ENCODE data around the gene TPSAB1.
"Not testable (repeated sequence)": the region's sequence is repeated elsewhere in the genome, so short reads cannot be mapped to it uniquely, and the experiment has no call there.

The TPSAB1 gene

DNA sequence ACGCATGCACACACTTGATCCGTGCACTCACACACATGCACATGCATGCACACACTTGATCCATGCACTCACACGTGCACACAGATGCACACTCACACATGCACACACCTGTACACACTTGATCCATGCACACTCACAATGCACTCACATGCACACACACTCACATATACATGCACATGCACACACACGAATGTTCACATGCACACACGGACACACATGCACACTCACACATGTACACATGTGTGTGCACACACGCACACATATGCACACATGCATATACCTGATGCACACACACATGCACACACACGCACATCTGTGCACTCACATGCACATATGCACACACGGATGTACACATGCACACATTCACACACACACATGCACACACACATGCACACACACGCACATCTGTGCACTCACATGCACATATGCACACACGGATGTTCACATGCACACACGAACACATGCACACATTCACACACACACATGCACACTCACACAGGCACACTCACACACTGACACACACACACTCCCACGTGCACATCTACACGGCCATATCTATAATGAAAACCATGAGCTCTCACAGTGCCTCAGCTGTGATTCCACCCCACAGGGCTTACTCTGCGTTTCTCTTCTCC, 7.5 kb downstream of the TPSAB1 start:
- DNase-seq (ENCODE audit: low spot score), result not testable (repeated sequence)

DNA sequence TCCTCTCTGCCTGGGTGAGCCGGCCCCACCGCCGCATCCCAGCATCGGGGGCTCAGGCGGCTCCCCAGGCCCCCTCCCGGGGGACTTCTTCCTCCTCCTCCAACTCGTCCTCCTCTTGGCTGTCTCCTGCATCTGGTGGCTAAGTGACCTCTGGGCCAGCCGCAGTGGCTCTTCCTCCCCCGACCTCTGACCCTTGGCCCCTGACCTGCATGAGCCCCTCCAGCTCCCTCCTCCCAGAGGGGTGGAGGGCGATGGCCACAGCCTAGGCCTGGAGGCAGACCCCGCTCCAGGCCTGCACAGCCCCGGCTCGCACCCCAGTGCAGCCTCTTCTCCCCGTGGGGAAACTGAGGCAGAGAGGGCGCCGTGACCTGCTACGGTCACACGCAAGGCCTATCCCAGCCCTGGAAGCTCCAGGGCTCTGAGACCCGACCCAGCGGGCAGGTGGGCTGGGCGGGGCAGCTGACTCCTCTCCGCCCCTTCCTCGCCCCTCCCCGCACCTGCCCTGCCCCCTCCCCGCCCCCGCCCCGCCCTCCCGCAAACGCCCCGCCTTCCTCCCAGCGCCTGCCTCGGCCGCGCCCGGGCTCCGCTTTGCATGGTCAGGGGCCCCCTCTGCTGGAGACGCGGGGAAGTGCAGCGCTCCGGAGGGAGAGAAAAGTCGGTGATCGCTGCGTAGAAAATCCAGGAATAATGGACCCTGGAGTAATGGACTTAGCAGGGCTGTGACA, 8.7 kb downstream of the TPSAB1 start:
- not testable (repeated sequence) for DNase-seq (ENCODE audit: low spot score)

DNA sequence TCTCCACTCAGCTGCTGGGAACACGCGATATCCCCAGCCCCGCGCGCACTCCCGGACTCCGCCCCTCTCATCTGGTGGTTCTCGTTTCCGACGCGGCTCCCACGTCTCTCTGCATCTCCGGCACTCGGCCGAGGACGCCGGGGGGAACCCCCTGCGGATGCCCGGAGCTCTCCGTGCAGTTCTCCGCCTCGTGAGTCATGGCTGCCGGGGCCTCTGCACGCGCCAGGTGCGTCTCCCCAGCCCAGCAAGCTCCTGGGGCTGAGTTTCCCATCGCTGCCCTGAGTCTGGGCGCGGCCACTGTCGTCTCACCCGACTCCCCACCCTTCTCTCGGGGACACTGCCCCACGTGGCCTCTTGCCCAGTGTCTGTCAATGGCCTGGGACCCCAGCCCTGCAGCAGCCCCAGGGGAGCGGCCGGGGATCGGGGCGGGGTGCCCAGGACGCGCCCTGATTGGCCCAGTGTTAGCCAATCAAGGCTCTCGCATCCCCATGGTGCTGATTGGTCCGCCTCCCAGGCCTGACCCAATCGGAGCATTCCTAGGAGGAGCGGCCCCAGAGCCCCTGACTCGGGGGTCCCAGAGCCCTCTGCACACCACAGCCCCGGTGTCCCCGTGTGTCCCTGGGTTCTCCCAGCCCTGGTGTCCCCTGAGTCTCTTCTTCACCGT, 13.3 kb downstream of the TPSAB1 start:
- DNase-seq (ENCODE audit: low spot score), result not testable (repeated sequence)

DNA sequence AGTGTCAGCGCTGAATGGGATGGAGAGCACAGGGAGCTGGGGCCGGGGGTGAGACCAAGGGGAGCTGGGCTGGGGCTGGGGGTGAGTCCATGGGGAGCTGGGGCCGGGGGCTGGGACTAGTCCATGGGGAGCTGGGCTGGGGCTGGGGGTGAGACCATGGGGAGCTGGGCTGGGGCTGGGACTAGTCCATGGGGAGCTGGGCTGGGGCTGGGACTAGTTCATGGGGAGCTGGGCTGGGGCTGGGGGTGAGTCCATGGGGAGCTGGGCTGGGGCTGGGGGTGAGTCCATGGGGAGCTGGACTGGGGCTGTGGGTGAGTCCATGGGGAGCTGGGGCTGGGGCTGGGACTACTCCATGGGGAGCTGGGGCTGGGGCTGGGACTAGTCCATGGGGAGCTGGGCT, 14.3 kb downstream of the TPSAB1 start:
- DNase-seq (ENCODE audit: low spot score), result not testable (repeated sequence)

DNA sequence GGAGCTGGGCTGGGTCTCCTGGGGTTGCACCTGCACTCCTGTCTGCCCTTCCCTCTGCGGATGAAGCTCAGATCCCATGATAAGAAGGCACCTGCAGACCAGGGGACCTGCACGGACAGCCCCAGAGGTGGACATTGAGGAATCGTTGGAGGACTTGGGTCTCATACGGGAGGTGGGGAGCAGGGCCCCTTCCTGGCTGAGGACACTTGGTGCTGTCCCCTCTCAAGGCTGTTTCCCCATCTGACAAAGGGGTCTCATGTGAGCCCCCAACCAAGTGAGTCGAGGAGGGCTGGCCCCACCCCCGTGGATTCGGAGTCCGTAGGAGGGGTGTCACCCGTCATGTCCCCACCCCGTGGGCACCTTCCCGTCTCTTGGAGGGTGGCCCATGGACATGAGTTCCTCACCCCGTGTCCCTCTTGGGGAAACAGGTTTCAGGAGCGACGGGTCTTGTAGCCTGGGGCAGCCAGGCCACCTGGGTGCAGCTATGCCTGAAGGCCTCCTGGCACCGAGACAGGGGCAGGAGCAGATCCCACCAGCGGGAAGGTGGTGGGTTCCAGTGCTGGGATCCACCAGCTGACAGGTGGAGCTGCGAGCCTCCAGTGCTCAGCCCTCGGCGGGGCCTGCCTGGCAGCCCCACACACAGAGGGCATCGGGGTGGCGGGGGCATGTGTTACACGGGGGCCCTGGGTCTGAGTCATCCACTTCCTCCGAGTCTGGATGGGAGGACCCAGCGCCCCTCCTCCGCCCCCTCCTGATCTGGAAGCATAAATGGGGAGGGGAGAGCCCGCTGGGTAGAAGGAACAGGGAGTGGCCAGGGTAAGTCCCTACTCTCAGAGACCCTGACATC, 15.0 kb downstream of the TPSAB1 start, which contains the start of gene TPSD1:
TPSD1 (plus strand) TSS at position 794 of the 847 bp plus-strand sequence. CDS start 212 bp downstream, outside the sequence.
- DNase-seq (ENCODE audit: low spot score), result not testable (repeated sequence)

DNA sequence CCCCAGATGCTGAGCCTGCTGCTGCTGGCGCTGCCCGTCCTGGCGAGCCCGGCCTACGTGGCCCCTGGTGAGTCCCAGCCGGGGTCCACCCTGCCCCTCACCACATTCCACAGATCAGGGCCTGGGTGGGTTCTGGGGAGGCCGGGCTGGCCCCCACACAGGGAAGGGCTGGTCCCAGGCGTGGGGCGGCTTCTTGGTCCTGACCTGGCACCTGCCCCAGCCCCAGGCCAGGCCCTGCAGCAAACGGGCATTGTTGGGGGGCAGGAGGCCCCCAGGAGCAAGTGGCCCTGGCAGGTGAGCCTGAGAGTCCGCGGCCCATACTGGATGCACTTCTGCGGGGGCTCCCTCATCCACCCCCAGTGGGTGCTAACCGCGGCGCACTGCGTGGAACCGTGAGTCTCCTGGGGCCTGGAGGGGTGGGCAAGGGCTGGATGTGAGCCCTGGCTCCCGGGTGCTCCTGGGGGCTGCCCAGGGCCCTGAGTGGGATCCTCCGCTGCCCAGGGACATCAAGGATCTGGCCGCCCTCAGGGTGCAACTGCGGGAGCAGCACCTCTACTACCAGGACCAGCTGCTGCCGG, 15.9 kb downstream of the TPSAB1 start:
- DNase-seq (ENCODE audit: low spot score), result not testable (repeated sequence)

DNA sequence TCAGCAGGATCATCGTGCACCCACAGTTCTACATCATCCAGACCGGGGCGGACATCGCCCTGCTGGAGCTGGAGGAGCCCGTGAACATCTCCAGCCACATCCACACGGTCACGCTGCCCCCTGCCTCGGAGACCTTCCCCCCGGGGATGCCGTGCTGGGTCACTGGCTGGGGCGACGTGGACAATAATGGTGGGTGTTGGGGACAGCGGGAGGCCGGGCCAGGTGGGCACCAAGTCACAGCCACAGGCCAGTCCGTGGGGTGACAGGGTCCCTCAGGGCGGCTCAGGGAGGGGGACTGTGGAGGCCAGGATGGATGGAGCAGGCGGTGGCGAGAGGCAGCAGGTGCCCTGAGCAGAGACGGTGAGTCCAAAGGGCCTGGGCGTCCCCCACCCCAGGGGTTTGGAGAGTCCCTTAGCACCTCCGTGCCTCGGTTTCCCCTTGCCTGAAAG, 16.4 kb downstream of the TPSAB1 start:
- no peak for DNase-seq (ENCODE audit: low spot score)

DNA sequence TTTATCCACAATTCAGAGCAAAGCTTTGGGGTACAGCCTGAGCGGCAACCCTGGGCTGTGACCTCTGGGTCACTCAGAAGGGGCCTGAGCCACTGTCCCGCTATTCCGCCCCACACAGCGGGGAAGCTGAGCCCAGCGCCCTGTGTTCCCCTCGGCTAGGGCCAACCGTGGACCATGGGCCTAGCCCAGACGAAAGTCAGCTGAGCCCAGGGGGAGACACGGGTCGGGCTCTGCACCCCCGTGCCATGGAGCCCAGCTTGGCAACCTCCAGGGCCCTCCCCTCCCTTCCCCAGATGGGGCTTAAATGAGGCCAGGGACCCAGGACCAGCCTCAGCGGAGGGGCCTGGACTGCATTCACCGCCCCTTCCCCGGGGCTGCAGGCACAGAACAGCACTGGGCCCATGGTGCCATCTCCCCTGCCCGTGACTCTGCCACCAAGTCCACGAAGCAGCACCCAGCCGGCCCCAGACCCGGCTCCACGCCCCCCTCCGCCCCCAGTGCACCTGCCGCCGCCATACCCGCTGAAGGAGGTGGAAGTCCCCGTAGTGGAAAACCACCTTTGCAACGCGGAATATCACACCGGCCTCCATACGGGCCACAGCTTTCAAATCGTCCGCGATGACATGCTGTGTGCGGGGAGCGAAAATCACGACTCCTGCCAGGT, 17.2 kb downstream of the TPSAB1 start:
- no peak for DNase-seq (ENCODE audit: low spot score)

DNA sequence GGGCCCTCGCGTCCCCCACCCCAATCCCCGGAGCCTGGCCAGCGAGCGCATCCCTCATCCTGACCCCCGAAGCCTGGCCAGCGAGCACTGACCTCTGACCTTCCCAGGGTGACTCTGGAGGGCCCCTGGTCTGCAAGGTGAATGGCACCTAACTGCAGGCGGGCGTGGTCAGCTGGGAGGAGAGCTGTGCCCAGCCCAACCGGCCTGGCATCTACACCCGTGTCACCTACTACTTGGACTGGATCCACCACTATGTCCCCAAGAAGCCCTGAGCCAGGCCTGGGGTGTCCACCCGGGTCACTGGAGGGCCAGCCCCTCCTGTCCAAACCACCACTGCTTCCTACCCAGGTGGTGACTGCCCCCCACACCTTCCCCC, 17.7 kb downstream of the TPSAB1 start:
- no peak for DNase-seq (ENCODE audit: low spot score)

DNA sequence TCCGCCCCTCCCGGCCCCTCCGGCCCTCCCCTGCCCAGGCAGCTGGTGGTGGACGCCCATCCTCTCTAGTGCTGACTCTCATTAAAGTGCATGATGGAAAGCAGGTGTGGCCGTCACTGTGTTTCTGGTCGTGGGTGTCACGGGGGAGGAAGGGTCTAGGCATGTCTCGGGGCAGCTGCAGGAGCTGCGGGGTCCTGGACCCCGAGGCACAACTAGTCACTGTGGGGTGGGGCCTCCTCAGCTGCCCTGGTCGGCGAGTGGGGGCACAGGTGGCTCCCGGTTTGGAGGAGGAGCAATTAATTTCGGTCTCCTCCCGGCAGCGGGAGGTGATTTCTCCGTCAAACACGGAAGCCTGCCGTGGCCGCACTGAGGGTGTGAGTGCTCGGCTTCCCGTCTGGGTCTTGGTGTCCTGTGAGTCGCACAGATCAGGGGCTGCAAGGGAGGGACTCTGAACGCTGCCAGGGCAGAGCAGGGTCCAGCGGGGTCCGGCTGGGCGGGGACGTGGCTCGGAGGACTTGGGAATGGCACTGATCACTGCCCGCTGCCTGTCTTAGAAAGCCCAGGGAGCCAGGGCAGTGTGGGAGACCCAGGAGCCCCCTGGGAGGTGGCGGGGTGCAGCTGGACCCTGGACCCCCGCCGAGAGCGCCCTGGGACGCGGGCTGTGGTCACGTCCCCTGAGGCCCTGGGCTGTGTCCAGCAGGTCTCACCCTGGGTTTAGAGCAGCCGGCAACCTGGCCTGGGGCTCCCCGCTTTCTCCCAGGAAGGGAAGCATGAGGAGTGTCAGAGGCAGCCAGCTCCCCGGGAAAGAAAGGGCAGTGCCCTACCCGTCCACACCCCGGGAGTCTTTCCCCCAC, 18.6 kb downstream of the TPSAB1 start:
- no peak for DNase-seq (ENCODE audit: low spot score)

DNA sequence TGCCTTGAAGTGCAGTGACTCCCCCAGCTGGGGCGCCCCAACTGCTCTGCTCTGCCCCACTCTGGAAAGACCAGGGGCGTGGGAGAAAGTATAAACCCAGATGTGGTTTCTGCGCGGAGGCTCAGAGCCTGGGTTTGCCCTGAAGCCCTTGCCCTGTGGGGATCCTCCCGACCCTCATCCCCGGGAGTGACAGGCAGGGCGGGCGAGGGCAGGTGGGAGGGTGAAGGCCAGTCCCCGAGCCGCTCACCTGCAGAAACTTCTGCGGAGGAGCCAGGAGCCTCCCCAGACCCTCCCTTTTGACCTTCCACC, 19.2 kb downstream of the TPSAB1 start:
- no peak for DNase-seq (ENCODE audit: low spot score)

DNA sequence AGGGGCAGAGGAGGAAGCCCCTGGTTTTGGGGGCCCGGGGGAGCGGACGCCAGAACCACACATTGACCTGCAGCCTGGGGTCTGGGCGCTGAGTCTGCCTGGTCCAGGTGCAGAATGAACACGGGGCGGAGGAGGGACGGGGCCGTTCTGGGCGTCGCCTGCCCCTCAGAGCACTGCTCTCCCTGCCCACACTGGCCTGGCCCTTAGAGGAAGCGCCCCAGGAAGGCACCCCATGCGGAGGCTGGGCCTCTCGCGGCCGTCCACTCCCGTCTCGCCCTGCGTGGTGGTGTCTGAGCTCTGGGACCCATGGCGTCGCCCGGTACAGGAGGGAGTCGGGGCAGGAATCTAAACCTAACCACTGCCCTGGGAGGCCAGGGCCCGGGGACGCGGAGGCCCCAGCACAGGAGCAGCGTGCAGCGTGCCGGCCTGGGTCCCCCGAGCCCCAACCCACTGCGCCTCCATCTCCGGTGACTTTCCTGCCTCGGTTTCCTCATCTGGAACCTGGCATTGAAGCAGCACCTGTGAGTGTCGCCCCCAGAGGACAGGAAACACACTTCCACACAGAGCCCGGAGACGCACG, 19.7 kb downstream of the TPSAB1 start:
- no peak for DNase-seq (ENCODE audit: low spot score)

DNA sequence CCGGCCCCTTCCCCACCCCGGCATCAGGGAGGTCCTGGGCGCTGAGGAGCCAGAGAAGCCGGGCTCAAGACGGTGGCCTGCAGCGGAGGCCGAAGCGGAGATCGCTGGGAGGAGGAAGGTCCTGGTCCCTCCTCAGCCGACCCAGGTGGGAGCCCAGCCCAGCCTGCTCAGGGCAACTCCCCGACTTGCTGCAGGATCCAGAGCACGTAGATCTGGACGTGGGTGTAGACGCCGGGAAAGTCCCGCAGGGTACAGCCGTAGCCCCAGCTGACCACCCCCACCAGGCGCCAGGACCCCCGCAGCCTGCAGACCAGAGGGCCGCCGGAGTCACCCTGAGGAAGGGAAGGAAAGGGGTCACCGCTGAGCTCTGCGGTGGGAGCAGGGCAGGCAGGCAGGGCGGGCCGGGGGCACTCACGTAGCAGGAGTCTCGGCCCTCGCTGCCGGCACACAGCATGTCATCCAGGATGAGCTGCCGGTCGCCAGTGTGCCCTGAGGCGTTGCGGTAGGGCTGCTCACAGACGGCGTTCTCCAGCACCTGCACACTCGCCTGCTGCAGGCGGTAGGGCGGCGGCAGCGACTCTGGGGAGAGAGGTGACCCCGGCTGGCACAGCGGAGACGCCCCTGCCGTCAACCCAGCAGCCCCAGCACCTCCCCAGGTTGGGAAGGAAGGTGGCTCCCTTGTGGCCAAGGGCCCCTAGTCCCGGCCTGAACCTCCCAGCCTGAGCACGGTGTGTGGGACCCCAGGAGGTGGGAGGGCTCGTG, 20.8 kb downstream of the TPSAB1 start:
- no peak for DNase-seq (ENCODE audit: low spot score)

DNA sequence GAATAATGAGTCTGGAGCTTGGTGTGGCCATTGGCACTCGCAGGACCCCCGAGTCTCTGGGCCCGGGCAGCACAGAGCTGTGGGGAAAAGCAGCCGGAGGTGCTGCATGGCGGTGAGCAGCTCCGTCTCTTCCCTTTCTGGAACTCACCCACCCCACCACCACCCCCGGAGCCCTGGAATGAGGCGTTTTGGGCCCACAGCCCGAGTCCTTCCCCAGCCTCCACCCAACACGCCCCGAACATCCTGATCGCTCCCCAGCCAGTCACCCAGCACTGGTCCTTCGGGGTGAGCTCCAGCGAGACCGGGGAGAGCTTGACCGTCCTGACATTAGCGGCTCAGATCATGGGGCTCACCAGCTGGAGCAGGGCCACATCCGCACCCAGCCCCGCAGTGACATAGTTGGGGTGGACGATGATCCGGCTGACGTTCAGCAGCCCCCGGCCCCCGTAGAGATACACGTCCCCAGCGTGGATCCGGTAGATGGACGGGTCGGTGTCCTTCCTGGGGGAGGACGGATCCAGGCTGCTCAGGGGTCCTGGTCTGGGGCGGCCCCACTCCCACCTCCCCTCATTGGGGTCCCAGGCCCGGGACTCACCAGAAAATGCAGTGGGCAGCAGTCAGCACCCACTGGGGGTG, 21.8 kb downstream of the TPSAB1 start:
- DNase-seq (ENCODE audit: low spot score), result no peak

DNA sequence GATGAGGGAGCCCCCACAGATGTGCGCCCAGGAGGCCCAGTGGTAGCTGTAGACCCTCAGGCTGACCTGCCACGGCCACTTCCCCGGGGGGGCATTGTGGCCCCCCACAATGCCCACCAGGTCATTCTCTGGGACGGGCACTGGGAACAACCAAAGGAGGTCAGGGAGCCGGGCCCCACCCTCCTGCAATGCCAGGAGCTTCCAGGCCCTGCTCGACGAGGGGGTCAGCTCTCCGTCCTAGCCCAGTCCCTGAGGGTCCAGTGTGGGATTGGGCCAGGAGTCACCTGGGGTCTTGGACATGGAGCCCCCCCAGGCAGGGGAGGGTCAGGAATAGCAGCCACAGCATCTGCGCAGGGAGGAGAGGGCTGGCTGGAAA, 22.3 kb downstream of the TPSAB1 start:
- no peak for DNase-seq (ENCODE audit: low spot score)

DNA sequence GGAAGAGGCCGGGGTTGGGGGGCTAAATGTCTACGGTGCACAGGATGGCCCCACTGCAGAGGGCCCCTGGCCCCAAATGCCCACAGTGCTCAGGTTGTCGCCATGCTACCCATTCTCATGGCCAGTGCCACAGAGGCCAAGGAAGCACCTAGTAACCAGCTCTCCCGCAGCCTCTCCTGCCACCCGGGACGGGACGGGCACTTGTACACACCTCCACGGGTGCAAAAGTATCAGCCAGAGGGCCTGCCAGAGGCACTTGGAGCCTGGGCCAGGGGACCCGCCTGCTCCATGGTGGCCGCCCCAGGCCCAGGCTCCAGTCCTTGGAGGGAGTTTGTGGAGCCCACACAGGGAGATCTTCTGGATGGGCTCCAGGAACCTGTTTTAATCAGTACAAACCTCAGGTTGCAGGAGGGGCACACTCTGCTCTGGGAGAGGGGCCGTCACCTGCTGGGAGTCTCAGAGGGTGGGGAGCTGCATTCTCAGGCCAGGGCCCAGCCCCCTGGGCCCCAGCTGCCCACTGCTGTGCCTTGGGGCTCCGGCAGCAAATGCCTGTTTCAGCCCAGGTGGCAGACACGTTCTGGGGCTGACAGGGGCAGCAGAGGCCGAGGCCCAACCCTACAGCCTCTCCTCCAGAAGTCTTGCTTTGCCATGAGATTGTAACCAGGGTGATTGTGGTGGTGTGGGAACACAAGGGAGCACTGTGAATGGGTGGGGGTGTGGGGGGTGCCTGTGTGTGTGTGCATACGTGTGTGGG, 23.3 kb downstream of the TPSAB1 start:
- no peak for DNase-seq (ENCODE audit: low spot score)

DNA sequence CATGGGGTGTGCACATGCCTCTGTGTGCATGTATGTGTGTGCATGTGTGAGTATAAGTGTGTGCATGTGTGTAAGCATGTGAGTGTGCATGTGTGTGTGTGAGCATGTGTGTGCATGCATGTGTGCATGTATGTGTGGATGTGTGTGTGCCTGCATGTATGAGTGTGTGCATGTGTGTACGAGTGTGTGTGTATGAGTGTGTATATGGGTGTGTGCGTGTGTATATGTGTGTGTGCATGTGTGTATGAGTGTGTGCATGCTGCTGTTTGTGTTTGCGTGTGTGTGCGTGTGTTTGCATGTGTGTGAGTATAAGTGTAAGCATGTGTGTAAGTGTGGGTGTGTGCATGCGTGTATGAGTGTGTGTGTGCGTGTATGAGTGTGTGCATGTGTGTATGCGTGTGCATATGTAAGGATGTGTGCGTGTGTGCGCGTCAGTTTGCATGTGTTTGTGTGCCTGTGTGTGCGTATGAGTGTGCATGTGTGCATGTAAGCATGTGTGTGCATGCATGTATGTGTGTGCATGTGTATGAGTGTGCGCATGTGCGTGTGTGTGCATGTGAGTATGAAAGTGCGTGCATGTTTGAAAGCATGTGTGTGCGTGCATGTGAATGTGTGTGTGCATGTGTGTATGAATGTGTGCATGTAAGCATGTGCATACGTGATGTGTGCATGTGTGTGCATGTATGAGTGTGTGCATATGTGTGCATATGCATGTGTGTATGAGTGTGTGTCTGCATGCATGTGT, 24.0 kb downstream of the TPSAB1 start:
- no peak for DNase-seq (ENCODE audit: low spot score)
